A549 (cell line): ENCODE measurements around the gene GAS7.

Experiments used
- BCL3 ChIP-seq: fragments of >200 bp; sonication (Bioruptor Twin); formaldehyde crosslinking; IDR thresholded peaks from 3 replicates; pipeline ENCODE4 v1.6.1; 2016
- CTCF ChIP-seq: fragments of >200 bp; sonication (Bioruptor Twin); formaldehyde crosslinking; IDR thresholded peaks from 3 replicates; pipeline ENCODE4 v1.5.1; 2016
- EP300 ChIP-seq, 2 experiments: fragments of >200 bp; sonication (Bioruptor Twin); formaldehyde crosslinking; IDR thresholded peaks; 2 replicates in 1 of 2; 3 replicates in 1 of 2; pipeline ENCODE4 v1.6.1; 2016 to 2017
- MAZ ChIP-seq: fragments of 150-350 bp; IDR thresholded peaks from 2 replicates; pipeline ENCODE4 v1.6.1; 2014; ENCODE audit warnings: antibody characterized with exemption, low read depth, low read length, borderline replicate concordance
- NR3C1 ChIP-seq: fragments of >200 bp; sonication (Bioruptor Twin); formaldehyde crosslinking; IDR thresholded peaks from 3 replicates; pipeline ENCODE4 v1.6.1; 2017
- POLR2A ChIP-seq: IDR thresholded peaks from 2 replicates; pipeline ENCODE4 v1.6.1; 2012; ENCODE audit warnings: mild to moderate bottlenecking, low read length
- RAD21 ChIP-seq, 2 experiments: fragments of >200 bp in 1 of 2; sonication (Bioruptor Twin) in 1 of 2; formaldehyde crosslinking in 1 of 2; IDR thresholded peaks in 1 of 2; conservative IDR thresholded peaks in 1 of 2; 2 replicates in 1 of 2; 3 replicates in 1 of 2; pipeline ENCODE4 v1.6.1; 2012 to 2018; ENCODE audit warnings: inconsistent platforms in 1 of 2
- RFX5 ChIP-seq: fragments of 450-650 bp; IDR thresholded peaks from 2 replicates; pipeline ENCODE4 v1.7.1; 2014; ENCODE audit warnings: antibody characterized with exemption, mild to moderate bottlenecking, moderate library complexity
- SMC3 ChIP-seq: fragments of >200 bp; sonication (Bioruptor Twin); formaldehyde crosslinking; IDR thresholded peaks from 3 replicates; pipeline ENCODE4 v1.6.1; 2018; ENCODE audit warnings: inconsistent platforms
- ZFP36 ChIP-seq: fragments of 450-650 bp; IDR thresholded peaks from 2 replicates; pipeline ENCODE4 v1.6.1; 2014; ENCODE audit warnings: borderline replicate concordance; ENCODE audit not compliant: partially characterized antibody

- TF ChIP-seq RAD21 (conservative IDR thresholded peaks at IDR 0.05 in 1 of 2, IDR thresholded peaks at IDR 0.05 in 1 of 2) (no peak), CTCF (no peak), ZFP36 (no peak), EP300 (IDR thresholded peaks at IDR 0.05) (no peak), BCL3 (no peak), POLR2A (no peak), SMC3 (no peak), NR3C1 (no peak), RFX5 (no peak), MAZ (no peak)
Observed at GRCh38 chr17:10234033-10234432, 35.6 kb upstream of the GAS7 start.
